Measurements from ENCODE around the gene ARID2.

The ARID2 gene, protein sequence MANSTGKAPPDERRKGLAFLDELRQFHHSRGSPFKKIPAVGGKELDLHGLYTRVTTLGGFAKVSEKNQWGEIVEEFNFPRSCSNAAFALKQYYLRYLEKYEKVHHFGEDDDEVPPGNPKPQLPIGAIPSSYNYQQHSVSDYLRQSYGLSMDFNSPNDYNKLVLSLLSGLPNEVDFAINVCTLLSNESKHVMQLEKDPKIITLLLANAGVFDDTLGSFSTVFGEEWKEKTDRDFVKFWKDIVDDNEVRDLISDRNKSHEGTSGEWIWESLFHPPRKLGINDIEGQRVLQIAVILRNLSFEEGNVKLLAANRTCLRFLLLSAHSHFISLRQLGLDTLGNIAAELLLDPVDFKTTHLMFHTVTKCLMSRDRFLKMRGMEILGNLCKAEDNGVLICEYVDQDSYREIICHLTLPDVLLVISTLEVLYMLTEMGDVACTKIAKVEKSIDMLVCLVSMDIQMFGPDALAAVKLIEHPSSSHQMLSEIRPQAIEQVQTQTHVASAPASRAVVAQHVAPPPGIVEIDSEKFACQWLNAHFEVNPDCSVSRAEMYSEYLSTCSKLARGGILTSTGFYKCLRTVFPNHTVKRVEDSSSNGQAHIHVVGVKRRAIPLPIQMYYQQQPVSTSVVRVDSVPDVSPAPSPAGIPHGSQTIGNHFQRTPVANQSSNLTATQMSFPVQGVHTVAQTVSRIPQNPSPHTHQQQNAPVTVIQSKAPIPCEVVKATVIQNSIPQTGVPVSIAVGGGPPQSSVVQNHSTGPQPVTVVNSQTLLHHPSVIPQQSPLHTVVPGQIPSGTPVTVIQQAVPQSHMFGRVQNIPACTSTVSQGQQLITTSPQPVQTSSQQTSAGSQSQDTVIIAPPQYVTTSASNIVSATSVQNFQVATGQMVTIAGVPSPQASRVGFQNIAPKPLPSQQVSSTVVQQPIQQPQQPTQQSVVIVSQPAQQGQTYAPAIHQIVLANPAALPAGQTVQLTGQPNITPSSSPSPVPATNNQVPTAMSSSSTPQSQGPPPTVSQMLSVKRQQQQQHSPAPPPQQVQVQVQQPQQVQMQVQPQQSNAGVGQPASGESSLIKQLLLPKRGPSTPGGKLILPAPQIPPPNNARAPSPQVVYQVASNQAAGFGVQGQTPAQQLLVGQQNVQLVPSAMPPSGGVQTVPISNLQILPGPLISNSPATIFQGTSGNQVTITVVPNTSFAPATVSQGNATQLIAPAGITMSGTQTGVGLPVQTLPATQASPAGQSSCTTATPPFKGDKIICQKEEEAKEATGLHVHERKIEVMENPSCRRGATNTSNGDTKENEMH (N-terminal part only)

DNA sequence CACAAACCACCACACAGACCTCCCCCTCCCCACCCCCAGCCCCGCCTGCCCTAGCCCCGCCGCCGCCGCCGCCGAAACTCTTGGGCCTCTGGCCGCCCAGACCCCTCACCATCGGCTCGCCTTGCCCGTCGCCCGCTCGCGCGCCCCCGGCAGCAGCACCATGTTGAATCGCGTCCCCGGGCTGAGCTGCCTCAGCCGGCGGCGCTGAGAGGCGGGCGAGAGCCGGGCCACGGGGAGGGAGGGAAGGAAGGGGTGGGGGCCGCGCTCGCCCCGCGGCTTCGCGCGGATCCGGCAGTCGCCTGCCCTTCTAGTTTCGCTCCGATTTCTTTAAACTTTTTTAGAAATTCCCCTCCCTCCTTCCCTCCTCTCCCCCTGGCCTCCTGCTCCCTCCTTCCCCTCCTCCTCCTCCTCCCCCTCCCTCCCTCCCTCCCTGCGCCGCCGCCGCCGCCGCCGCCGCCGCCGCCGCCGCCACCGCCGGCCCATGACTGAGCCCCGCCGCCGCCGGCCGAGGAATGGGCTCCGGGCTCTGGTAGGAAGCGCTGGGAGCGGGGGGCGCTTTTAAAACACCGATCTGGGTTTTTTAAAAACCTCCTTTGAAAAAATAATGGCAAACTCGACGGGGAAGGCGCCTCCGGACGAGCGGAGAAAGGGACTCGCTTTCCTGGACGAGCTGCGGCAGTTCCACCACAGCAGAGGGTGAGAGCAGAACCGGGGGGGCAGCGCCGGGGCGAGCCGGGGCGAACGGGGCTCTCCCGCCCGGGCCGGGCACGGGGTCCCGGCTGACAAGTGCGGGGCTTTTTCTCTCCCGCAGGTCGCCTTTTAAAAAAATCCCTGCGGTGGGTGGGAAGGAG, at the start of gene ARID2:
Gene ARID2 (plus strand): TSS at position 474 of the 851 bp plus-strand sequence. CDS start 131 bp downstream, at position 605.
- Histone ChIP-seq H3K36me3 (replicated peaks) (no peaks in the 10 kb centered on the region; the same call in 1 of the 2 replicates), H3K4me3 (peak within 1 kb of the TSS; percentile 88), H3K27me3 (ENCODE audit: low read depth) (no peaks in the 10 kb centered on the region), H3K9me3 (no peaks in the 10 kb centered on the region), H3K4me1 (peaks cover 19% of the 10 kb centered on the region; the same call in 1 of the 2 replicates)
- in situ Hi-C loops (cut with MboI; ENCODE audit: low sequenced_read_pairs) = loop anchor here (10.0 kb wide), 1 partner anchor 185 kb away; no protein-coding TSS in a partner anchor
- DNase-seq (ENCODE audit: low spot score in 2 of 2) = peak; percentile 64 to 71

DNA sequence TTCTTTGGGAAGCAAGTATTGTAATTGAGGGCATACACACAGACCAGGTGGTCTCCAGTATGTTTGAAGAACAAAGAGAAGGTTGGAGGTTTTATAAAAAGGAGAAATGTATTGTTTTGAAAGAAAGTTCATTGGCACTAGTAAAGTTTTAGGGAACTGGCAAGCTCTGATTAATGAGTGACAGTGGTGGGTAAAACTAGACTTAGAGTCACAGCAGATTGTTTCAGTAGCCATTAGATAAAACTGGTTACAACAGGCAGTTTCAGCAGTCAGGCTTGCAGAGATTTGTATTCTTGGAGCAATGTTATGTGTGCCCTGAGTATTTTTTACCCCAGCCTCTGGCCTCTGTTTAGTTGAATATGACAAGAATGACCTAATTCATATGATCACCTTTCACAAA, 49.1 kb upstream of the ARID2 start:
- Histone ChIP-seq H3K27me3 (ENCODE audit: low read depth) (no peaks in the 10 kb centered on the region), H3K36me3 (replicated peaks) (no peaks in the 10 kb centered on the region), H3K9me3 (no peaks in the 10 kb centered on the region), H3K4me1 (no peaks in the 10 kb centered on the region), H3K4me3 (no peak overlapping the region)
- in situ Hi-C loops (cut with MboI; ENCODE audit: low sequenced_read_pairs) = no loop called here
- DNase-seq (ENCODE audit: low spot score in 2 of 2) = no peak

DNA sequence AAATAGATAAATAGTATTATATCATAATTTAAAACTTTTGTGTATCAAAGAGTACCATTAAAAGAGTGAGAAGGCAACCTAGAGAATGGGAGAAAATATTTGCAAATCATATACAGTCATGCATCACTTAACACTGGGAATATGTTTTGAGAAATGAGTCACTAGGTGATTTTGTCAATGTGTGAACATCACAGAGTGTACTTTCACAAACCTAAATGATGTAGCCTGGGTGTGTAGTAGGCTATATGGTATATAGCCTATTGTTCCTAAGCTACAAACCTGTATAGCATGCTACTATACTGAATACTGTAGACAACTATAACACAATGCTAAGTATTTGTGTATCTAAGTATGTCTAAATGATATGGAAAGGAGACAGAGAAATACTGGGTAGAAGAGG, 48.0 kb upstream of the ARID2 start:
- no peaks in the 10 kb centered on the region for H3K4me1 ChIP-seq
- in situ Hi-C loops (cut with MboI; ENCODE audit: low sequenced_read_pairs) = no loop called here
- no peaks in the 10 kb centered on the region for H3K36me3 ChIP-seq (replicated peaks)
- no peaks in the 10 kb centered on the region for H3K9me3 ChIP-seq
- peaks cover 5% of the 10 kb centered on the region; the same call in 1 of the 2 replicates for H3K27me3 ChIP-seq (ENCODE audit: low read depth)
- H3K4me3 ChIP-seq = no peak overlapping the region
- no peak for DNase-seq (ENCODE audit: low spot score in 2 of 2)

DNA sequence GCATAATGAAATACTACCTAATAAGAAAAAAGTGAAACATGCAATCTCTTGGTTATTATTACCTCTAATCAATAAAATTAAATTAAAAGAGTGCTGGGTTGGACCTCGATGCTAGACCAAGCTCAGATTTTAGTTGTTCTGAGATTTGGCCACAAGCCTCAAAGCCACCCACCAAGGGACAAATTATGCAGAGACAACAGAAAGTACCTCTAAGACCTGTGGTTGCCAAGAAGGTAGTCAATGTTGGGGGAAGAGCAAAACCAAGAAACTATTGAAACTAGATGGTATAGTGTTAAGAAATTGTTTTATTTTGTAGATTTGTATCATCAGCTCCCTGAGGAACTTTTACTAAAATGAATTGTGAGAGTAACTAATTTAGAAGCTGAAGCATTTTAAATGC, 43.8 kb upstream of the ARID2 start:
- DNase-seq (ENCODE audit: low spot score in 2 of 2) = no peak
- Histone ChIP-seq H3K27me3 (ENCODE audit: low read depth) (peaks cover 5% of the 10 kb centered on the region; the same call in 1 of the 2 replicates), H3K4me1 (no peaks in the 10 kb centered on the region; the same call in 1 of the 2 replicates), H3K4me3 (no peak overlapping the region), H3K36me3 (replicated peaks) (no peaks in the 10 kb centered on the region), H3K9me3 (no peaks in the 10 kb centered on the region)
- in situ Hi-C loops (cut with MboI; ENCODE audit: low sequenced_read_pairs) = no loop called here

DNA sequence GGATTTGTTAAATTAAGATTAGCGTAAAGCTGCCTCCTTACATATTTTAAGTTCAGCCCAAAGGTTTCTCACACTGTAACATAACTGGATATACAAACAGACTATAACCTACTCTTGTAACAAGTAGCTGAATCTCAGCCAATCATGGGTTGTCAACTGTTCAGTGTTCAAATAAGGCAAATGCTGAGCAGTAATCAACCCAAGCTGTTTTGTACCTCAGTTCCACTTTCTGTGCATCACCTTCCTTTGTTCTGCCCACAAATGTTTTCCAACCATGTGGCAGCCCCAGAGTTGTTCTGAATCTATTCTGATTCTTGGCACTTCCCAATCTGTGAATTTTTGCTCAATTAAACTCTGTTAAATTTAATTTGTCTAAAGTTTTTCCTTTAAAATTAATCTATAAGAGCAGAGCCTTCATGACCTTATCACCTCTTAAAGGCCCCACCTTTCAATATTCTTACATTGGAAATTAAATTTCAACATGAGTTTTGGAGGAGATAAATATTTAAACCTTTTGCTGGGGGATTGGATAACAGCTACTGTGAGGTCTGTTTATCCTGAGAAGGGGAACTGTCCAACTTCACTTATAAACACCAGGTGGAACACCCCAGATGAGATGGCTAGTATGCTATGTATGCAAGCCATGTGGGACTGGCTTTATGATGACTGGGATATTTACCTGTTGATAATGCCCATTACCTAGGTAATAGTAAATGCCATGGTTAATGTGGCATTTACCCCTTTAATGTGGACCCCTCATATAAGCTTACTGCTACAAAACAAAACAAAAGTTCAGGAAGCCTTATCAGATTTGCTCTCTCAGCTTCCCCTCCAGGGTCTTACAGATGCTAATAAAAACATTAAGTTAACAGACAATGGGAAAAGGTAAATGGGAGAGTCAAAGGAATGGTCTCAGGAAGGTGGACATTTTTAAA, 42.2 kb upstream of the ARID2 start:
- no peaks in the 10 kb centered on the region; the same call in 1 of the 2 replicates for H3K4me1 ChIP-seq
- in situ Hi-C loops (cut with MboI; ENCODE audit: low sequenced_read_pairs) = no loop called here
- DNase-seq (ENCODE audit: low spot score in 2 of 2) = no peak
- H3K9me3 ChIP-seq = no peaks in the 10 kb centered on the region
- peaks cover 8% of the 10 kb centered on the region; the same call in 1 of the 2 replicates for H3K27me3 ChIP-seq (ENCODE audit: low read depth)
- H3K36me3 ChIP-seq (replicated peaks) = no peaks in the 10 kb centered on the region
- no peak overlapping the region for H3K4me3 ChIP-seq

DNA sequence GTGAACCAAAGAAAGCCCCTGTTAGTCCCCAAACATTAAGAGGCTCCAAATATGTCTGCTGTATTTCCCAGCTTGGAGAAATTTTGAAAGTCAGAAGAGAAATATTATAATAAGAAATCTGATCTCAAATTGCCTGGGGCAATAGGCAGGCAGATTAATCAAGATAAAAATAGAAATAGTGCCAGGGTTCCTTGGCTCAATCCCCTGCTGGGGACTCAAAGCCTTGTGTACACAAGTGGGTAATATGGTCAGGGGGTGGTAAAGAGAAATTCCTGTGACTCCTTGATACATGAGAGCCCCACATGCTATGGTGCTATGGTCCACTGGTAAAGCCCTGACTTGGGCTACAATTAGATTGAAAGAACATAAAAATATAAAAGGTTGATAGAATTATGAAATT, 41.3 kb upstream of the ARID2 start:
- in situ Hi-C loops (cut with MboI; ENCODE audit: low sequenced_read_pairs) = no loop called here
- no peak for DNase-seq (ENCODE audit: low spot score in 2 of 2)
- peaks cover 1% of the 10 kb centered on the region; the same call in 1 of the 2 replicates for H3K4me1 ChIP-seq
- H3K36me3 ChIP-seq (replicated peaks) = no peaks in the 10 kb centered on the region
- no peak overlapping the region for H3K4me3 ChIP-seq
- no peaks in the 10 kb centered on the region for H3K9me3 ChIP-seq
- peaks cover 8% of the 10 kb centered on the region; the same call in 1 of the 2 replicates for H3K27me3 ChIP-seq (ENCODE audit: low read depth)

DNA sequence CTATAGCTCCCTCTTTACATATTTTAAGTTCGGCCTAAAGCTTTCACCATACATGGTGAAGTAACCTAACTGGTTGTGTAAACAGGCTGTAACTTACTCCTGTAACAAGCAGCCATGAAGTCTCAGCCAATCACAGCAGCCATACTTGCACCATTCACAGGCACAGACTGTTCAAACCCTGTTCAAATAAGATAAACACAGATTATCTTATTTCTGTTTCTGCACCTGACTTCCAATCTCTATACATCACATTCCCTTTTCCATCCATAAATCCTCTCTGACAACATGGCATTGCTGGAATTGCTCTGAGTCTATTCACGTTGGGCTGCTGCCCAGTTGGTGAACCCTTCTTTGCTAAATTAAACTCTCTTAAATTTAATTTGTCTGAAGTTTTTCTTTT, 34.5 kb upstream of the ARID2 start:
- in situ Hi-C loops (cut with MboI; ENCODE audit: low sequenced_read_pairs) = no loop called here
- no peaks in the 10 kb centered on the region for H3K9me3 ChIP-seq
- H3K4me1 ChIP-seq = peaks cover 4% of the 10 kb centered on the region; the same call in 1 of the 2 replicates
- DNase-seq (ENCODE audit: low spot score in 2 of 2) = no peak
- H3K36me3 ChIP-seq (replicated peaks) = no peaks in the 10 kb centered on the region
- H3K4me3 ChIP-seq = no peak overlapping the region
- 0 out of 2 replicates have a peak, but pooled peaks cover 3% of the 10 kb centered on the region for H3K27me3 ChIP-seq (ENCODE audit: low read depth)

DNA sequence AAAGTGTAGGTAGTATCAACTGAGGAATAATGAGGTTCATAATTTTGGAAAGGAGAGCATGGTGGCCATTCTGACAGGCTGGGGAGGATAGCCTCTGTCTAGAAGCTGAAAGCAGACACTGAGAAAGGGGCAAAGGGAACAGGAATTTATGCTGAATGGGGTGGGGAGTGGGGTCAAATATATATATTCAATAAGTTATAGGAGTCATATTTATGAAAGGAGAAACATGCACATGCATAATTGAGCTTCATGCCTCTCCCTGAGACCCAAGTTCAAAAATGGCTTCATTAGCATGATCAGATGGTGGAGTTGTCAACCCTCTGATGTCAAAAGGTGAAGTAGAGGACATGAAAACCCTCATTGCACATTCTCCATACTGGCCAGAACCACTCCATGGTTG, 33.9 kb upstream of the ARID2 start:
- in situ Hi-C loops (cut with MboI; ENCODE audit: low sequenced_read_pairs) = no loop called here
- no peaks in the 10 kb centered on the region for H3K9me3 ChIP-seq
- H3K4me3 ChIP-seq = no peak overlapping the region
- no peak for DNase-seq (ENCODE audit: low spot score in 2 of 2)
- peaks cover 4% of the 10 kb centered on the region; the same call in 1 of the 2 replicates for H3K4me1 ChIP-seq
- no peaks in the 10 kb centered on the region for H3K36me3 ChIP-seq (replicated peaks)
- 0 out of 2 replicates have a peak, but pooled peaks cover 3% of the 10 kb centered on the region for H3K27me3 ChIP-seq (ENCODE audit: low read depth)

DNA sequence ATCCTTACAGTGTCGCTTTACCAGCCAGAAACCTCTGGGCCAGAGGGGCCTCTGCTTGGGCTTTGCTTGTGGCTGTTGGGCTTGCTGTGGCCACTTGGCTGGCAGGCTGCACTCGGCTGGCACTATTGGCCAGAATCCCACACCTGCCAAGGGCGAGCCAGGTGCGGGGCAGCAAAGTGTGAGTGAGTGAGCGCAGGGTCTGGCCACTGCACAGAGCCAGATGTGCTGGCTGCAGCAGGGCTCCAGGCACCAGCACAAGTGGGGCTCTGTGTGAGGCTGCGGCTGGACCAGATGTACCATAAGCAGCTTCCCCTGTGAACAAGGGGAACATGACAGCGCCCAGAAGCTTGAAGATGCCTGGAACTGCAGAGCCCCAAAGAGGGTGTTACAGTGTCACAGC, 33.5 kb upstream of the ARID2 start:
- Histone ChIP-seq H3K4me1 (0 out of 2 replicates have a peak, but pooled peaks cover 4% of the 10 kb centered on the region), H3K36me3 (replicated peaks) (no peaks in the 10 kb centered on the region), H3K4me3 (no peak overlapping the region), H3K27me3 (ENCODE audit: low read depth) (no peaks in the 10 kb centered on the region), H3K9me3 (no peaks in the 10 kb centered on the region)
- no peak for DNase-seq (ENCODE audit: low spot score in 2 of 2)
- in situ Hi-C loops (cut with MboI; ENCODE audit: low sequenced_read_pairs) = no loop called here

DNA sequence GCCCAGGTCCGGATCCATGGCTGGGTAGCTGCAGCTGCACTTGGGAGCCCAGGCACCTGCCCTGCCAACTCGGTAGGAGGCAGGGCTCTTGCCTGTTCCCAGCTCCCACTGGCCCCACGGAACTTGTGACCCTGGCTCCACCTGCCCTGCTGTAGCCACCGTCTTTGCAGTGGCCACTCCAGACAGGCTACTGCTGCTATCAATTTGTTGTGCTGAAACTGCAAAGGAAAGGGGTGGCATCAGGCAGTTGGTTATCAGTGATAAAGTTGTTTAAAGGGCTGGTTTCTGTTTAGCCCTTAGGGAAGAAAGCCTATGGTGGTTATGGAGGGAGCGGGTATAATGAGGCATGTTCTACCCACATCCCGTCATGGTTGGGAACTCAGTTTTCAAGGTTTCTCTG, 32.1 kb upstream of the ARID2 start:
- no peaks in the 10 kb centered on the region for H3K36me3 ChIP-seq (replicated peaks)
- no peaks in the 10 kb centered on the region for H3K9me3 ChIP-seq
- DNase-seq (ENCODE audit: low spot score in 2 of 2) = no peak
- H3K27me3 ChIP-seq (ENCODE audit: low read depth) = no peaks in the 10 kb centered on the region
- 0 out of 2 replicates have a peak, but pooled peaks cover 4% of the 10 kb centered on the region for H3K4me1 ChIP-seq
- in situ Hi-C loops (cut with MboI; ENCODE audit: low sequenced_read_pairs) = no loop called here
- no peak overlapping the region for H3K4me3 ChIP-seq

DNA sequence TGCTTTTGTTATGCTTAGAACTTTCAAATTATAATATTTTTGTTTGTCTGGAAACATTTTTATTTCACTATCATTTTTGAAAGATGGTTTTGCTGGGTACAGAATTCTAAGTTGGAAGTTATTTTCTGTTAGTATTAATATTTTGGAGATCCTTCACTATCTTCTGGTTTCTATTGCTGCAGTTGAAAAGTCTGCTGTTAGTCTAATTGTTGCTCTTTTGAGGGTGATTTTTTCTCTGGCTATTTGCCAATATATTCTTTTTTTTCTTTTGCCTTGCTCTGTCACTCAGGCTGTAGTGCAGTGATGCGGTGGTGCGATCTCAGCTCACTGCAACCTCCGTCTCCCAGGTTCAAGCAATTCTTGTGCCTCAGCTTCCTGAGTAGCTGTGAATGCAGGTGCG, 28.2 kb upstream of the ARID2 start:
- H3K4me3 ChIP-seq = no peak overlapping the region
- no peaks in the 10 kb centered on the region for H3K9me3 ChIP-seq
- H3K27me3 ChIP-seq (ENCODE audit: low read depth) = no peaks in the 10 kb centered on the region
- H3K4me1 ChIP-seq = no peaks in the 10 kb centered on the region
- no peaks in the 10 kb centered on the region for H3K36me3 ChIP-seq (replicated peaks)
- in situ Hi-C loops (cut with MboI; ENCODE audit: low sequenced_read_pairs) = no loop called here
- DNase-seq (ENCODE audit: low spot score in 2 of 2) = no peak

DNA sequence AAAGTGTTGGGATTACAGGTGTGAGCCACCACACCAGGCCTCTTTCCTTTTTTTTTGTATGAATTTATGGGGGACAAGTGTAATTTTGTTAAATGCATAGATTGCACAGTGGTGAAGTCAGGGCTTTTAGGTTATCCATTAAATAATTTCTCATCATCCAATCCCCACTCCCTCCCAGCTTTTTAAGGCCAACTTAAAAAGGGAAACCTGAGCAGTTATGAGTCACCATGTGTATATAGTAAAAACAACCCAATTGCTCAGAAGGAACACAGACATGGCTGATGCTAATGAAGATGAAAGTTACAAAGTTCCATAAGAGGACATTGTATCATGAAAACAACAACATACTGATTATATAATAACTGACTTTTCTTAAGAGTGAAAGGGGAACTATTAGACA, 25.6 kb upstream of the ARID2 start:
- H3K4me1 ChIP-seq = peaks cover 14% of the 10 kb centered on the region
- H3K36me3 ChIP-seq (replicated peaks) = no peaks in the 10 kb centered on the region
- in situ Hi-C loops (cut with MboI; ENCODE audit: low sequenced_read_pairs) = no loop called here
- H3K4me3 ChIP-seq = no peak overlapping the region
- DNase-seq (ENCODE audit: low spot score in 2 of 2) = no peak
- no peaks in the 10 kb centered on the region for H3K9me3 ChIP-seq
- H3K27me3 ChIP-seq (ENCODE audit: low read depth) = no peaks in the 10 kb centered on the region

Measured in HAP-1 (cell line).